Osteoblast (primary cell): ENCODE results near the gene ASB2. TPM values are rescaled to one million over a fixed set of nuclear protein-coding genes. Genes with fewer than 3 reads are reported as not detected.

Source experiments
- DNase-seq: peaks from one replicate; pipeline ENCODE4 v3.0.0; 2011; ENCODE audit warnings: low spot score, mixed read lengths; ENCODE audit not compliant: insufficient read length; ENCODE audit errors: missing footprints
- H2AFZ ChIP-seq: 2 replicates; pipeline ENCODE4 v1.6.0; 2011; ENCODE audit warnings: mild to moderate bottlenecking, low read length
- H3K27ac ChIP-seq: 2 replicates; pipeline ENCODE4 v1.5.1; 2011; ENCODE audit warnings: mild to moderate bottlenecking, low read depth, low read length, moderate library complexity
- H3K27me3 ChIP-seq: 2 replicates; pipeline ENCODE4 v1.6.0; 2012; ENCODE audit warnings: mild to moderate bottlenecking, control low read depth, inconsistent platforms, low read length, moderate library complexity; ENCODE audit not compliant: insufficient read depth
- H3K36me3 ChIP-seq: 2 replicates; pipeline ENCODE4 v1.5.1; 2011; ENCODE audit warnings: mild to moderate bottlenecking, low read length, control low read depth, moderate library complexity; ENCODE audit not compliant: insufficient read depth
- H3K4me1 ChIP-seq: 2 replicates; pipeline ENCODE4 v1.5.1; 2011; ENCODE audit warnings: mild to moderate bottlenecking, low read length, control low read depth, moderate library complexity; ENCODE audit not compliant: insufficient read depth
- H3K4me2 ChIP-seq: 2 replicates; pipeline ENCODE4 v1.6.0; 2011; ENCODE audit warnings: mild to moderate bottlenecking, low read length; ENCODE audit not compliant: insufficient read depth
- H3K4me3 ChIP-seq: fragments of 200-600 bp; sonication (generic); 3 replicates; pipeline ENCODE4 v1.5.1; 2012; ENCODE audit warnings: mild to moderate bottlenecking, low read length, inconsistent platforms; ENCODE audit not compliant: insufficient read depth
- H3K79me2 ChIP-seq: 2 replicates; pipeline ENCODE4 v1.6.0; 2012; ENCODE audit warnings: mild to moderate bottlenecking, low read length, control low read depth, inconsistent platforms; ENCODE audit not compliant: insufficient read depth
- H3K9me3 ChIP-seq: 2 replicates; pipeline ENCODE4 v1.5.1; 2011; ENCODE audit warnings: low read depth, low read length, control low read depth
- H4K20me1 ChIP-seq: 2 replicates; pipeline ENCODE4 v1.6.0; 2012; ENCODE audit warnings: mild to moderate bottlenecking, low read length, control low read depth; ENCODE audit not compliant: insufficient read depth
- total RNA-seq: library from RNA; depleted of rRNA; stranded (reverse); fragments of >200 nt; gene quantifications from 2 replicates; pipeline ENCODE4 v1.2.3, GENCODE V29; 2012
- TF ChIP-seq, protein P1 (sequence below): IDR thresholded peaks from 2 replicates; pipeline ENCODE4 v1.5.1; 2011; ENCODE audit warnings: mild to moderate bottlenecking, low read depth, low read length, moderate library complexity; ENCODE audit errors: extremely low read depth

ASB2 gene
- total RNA-seq, 1 donor, result 1.1 TPM

DNA sequence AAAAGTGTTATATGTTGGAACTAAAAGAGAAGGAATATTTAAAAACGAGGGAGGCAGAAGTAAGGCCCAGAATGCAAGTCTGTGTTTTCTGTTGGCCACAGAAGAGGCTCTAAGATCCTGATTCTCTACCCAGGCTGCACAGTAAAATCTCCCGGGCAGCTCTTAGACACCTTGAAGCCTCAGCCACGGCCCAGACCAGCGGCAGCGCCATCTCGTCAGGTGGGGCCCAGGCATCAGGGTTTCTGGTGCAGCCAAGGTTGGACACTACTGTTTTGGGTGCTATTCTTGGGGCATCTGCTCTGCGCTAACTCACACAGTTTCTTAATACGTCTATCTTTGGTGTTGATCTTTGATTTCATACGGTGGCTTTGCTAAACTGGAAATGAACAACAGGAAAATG lies 32.4 kb downstream of the ASB2 start:
- Histone ChIP-seq H3K4me3 (no peak overlapping the region), H3K4me2 (no peak overlapping the region), H2AFZ (no peak overlapping the region), H3K79me2 (no peaks in the 10 kb centered on the region), H3K36me3 (no peaks in the 10 kb centered on the region), H3K9me3 (no peaks in the 10 kb centered on the region), H3K27me3 (peaks cover 5% of the 10 kb centered on the region), H3K27ac (no peak overlapping the region), H3K4me1 (peaks cover 6% of the 10 kb centered on the region), H4K20me1 (no peaks in the 10 kb centered on the region)
- TF ChIP-seq, protein P1, sequence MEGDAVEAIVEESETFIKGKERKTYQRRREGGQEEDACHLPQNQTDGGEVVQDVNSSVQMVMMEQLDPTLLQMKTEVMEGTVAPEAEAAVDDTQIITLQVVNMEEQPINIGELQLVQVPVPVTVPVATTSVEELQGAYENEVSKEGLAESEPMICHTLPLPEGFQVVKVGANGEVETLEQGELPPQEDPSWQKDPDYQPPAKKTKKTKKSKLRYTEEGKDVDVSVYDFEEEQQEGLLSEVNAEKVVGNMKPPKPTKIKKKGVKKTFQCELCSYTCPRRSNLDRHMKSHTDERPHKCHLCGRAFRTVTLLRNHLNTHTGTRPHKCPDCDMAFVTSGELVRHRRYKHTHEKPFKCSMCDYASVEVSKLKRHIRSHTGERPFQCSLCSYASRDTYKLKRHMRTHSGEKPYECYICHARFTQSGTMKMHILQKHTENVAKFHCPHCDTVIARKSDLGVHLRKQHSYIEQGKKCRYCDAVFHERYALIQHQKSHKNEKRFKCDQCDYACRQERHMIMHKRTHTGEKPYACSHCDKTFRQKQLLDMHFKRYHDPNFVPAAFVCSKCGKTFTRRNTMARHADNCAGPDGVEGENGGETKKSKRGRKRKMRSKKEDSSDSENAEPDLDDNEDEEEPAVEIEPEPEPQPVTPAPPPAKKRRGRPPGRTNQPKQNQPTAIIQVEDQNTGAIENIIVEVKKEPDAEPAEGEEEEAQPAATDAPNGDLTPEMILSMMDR, result no peak
- no peak for DNase-seq

DNA sequence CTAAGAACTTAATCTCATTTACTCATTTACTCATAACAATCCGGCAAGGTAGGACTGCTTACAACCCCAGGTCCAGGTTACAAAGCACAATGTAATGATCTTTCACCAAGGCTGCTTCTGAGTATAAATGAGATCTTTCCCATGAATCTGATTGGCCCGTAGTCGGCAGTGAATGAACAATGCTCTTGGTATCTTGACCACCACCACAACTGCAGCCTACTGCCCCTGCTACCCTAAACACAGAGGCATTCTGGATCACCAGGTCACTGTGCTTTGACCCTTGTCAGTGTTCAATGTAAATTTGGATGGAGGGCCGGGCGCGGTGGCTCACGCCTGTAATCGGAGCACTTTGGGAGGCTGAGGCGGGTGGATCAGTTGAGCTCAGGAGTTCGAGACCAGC lies 33.3 kb downstream of the ASB2 start:
- H3K36me3 ChIP-seq, result no peaks in the 10 kb centered on the region
- H3K27ac ChIP-seq, result no peak overlapping the region
- H2AFZ ChIP-seq, result no peak overlapping the region
- no peaks in the 10 kb centered on the region for H3K79me2 ChIP-seq
- peaks cover 6% of the 10 kb centered on the region for H3K4me1 ChIP-seq
- TF ChIP-seq, protein P1, result no peak
- H4K20me1 ChIP-seq, result no peaks in the 10 kb centered on the region
- peaks cover 14% of the 10 kb centered on the region for H3K27me3 ChIP-seq
- no peak overlapping the region for H3K4me3 ChIP-seq
- no peaks in the 10 kb centered on the region for H3K9me3 ChIP-seq
- peak; percentile 81 for DNase-seq
- H3K4me2 ChIP-seq, result no peak overlapping the region

DNA sequence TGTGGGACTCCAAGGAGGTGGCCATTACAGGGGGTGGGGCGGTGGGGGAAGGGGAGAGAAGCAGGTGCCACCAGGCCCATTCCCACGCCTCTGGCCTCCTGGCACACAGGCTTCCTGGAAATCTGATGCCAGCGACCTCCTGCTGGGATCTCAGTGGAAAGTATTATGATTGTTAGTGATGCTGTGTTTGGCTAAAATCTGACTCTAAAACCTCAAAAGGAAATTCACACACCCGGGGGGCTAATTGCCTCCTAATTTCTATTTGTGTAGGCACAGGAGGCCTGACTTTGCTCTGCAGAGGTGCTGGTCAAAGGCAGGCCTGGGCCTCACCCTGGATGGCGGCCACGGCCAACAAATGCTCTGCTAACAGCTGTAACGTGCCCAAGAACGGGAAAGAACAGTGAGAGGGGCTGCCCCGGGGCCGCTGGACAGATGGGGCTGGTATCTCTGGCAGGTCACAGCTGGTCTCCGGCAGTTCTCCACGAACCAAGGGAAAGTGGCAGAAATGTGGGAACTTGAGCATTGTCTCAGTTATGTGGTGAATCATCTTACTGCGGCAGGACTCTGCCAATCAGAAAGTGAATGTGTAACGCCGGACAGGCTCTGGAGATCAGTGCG lies 35.0 kb downstream of the ASB2 start:
- Histone ChIP-seq H3K27me3 (peaks cover 22% of the 10 kb centered on the region), H3K27ac (peak overlapping the region; percentile 28), H3K4me1 (peaks cover 6% of the 10 kb centered on the region), H2AFZ (peak overlapping the region; percentile 51), H3K36me3 (no peaks in the 10 kb centered on the region), H4K20me1 (no peaks in the 10 kb centered on the region), H3K9me3 (no peaks in the 10 kb centered on the region), H3K79me2 (no peaks in the 10 kb centered on the region), H3K4me3 (no peak overlapping the region), H3K4me2 (peak overlapping the region; percentile 11)
- TF ChIP-seq, protein P1, result no peak
- peak; percentile 97 for DNase-seq

- Histone ChIP-seq H3K79me2 (no peaks in the 10 kb centered on the region), H3K27ac (no peak overlapping the region), H3K4me1 (peaks cover 6% of the 10 kb centered on the region), H3K27me3 (peaks cover 26% of the 10 kb centered on the region), H2AFZ (no peak overlapping the region), H3K4me2 (no peak overlapping the region), H3K36me3 (no peaks in the 10 kb centered on the region), H3K9me3 (no peaks in the 10 kb centered on the region), H4K20me1 (no peaks in the 10 kb centered on the region), H3K4me3 (no peak overlapping the region)
- DNase-seq, result no peak
- TF ChIP-seq, protein P1, result no peak
Measured at GRCh38 chr14:93940437-93940836, 35.9 kb downstream of the ASB2 start.
